GM23338 (cell line): ENCODE measurements around the gene SLX9. TPM values are rescaled to one million over a fixed set of nuclear protein-coding genes. Genes with fewer than 3 reads are reported as not detected.

ENCODE experiments used
- ATAC-seq: fragments of 200-7000 bp; cut with Tn5 transposase; 3 replicates; pipeline ENCODE4 v1.9.1; 2020
- DNase-seq: peaks from one replicate; pipeline ENCODE4 v3.0.0-alpha.2; 2015; ENCODE audit warnings: low spot score
- H2AFZ ChIP-seq: fragments of 200-600 bp; sonication (generic); 2 replicates; pipeline ENCODE4 v1.8.0; 2016; ENCODE audit warnings: antibody characterized with exemption, mild to moderate bottlenecking, moderate library complexity
- H3F3A ChIP-seq: fragments of 200-600 bp; sonication (generic); replicated peaks from 2 replicates; pipeline ENCODE4 v1.8.0; 2017; ENCODE audit warnings: antibody characterized with exemption, mixed run types, low read depth
- H3K27ac ChIP-seq: fragments of 200-600 bp; sonication (generic); 2 replicates; pipeline ENCODE4 v1.6.1; 2016; ENCODE audit warnings: low read depth
- H3K27me3 ChIP-seq: fragments of 200-600 bp; sonication (generic); 2 replicates; pipeline ENCODE4 v1.8.0; 2016; ENCODE audit warnings: mild to moderate bottlenecking, mixed run types, moderate library complexity; ENCODE audit not compliant: insufficient read depth
- H3K36me3 ChIP-seq: fragments of 200-600 bp; sonication (generic); 2 replicates; pipeline ENCODE4 v1.8.0; 2016; ENCODE audit warnings: mild to moderate bottlenecking; ENCODE audit not compliant: insufficient read depth
- H3K4me1 ChIP-seq: fragments of 200-600 bp; sonication (generic); 2 replicates; pipeline ENCODE4 v1.8.0; 2016; ENCODE audit warnings: mild to moderate bottlenecking, moderate library complexity; ENCODE audit not compliant: insufficient read depth
- H3K4me2 ChIP-seq: fragments of 200-600 bp; sonication (generic); 2 replicates; pipeline ENCODE4 v1.7.1; 2017; ENCODE audit warnings: mixed run types
- H3K4me3 ChIP-seq: fragments of 200-600 bp; sonication (generic); 2 replicates; pipeline ENCODE4 v1.6.1; 2016; ENCODE audit warnings: mixed run types
- H3K79me2 ChIP-seq: fragments of 200-600 bp; sonication (generic); replicated peaks from 2 replicates; pipeline ENCODE4 v1.8.0; 2017; ENCODE audit warnings: mild to moderate bottlenecking; ENCODE audit not compliant: insufficient read depth
- H3K9me2 ChIP-seq: fragments of 200-600 bp; sonication (generic); 2 replicates; pipeline ENCODE4 v1.8.0; 2017; ENCODE audit not compliant: insufficient read depth
- H4K20me1 ChIP-seq: fragments of 200-600 bp; sonication (generic); replicated peaks from 2 replicates; pipeline ENCODE4 v1.8.0; 2017; ENCODE audit warnings: mild to moderate bottlenecking; ENCODE audit not compliant: insufficient read depth
- H3K27ac Mint-ChIP-seq: 2 replicates; pipeline ENCODE4 v1.8.0; 2020; ENCODE audit warnings: inconsistent platforms, mild to moderate bottlenecking, moderate library complexity, mixed read lengths
- H3K27me3 Mint-ChIP-seq: 3 replicates; pipeline ENCODE4 v1.8.0; 2022; ENCODE audit warnings: low read depth, mild to moderate bottlenecking, moderate library complexity, mixed read lengths, inconsistent platforms; ENCODE audit not compliant: insufficient read depth, poor library complexity
- H3K36me3 Mint-ChIP-seq: 3 replicates; pipeline ENCODE4 v1.8.0; 2021; ENCODE audit warnings: low read depth, mild to moderate bottlenecking, inconsistent platforms, moderate library complexity, mixed read lengths
- H3K4me1 Mint-ChIP-seq: 3 replicates; pipeline ENCODE4 v1.8.0; 2020; ENCODE audit warnings: mild to moderate bottlenecking, inconsistent platforms, mixed read lengths
- H3K4me3 Mint-ChIP-seq: 3 replicates; pipeline ENCODE4 v1.8.0; 2021; ENCODE audit warnings: moderate library complexity, mild to moderate bottlenecking, inconsistent platforms, mixed read lengths
- H3K9me3 Mint-ChIP-seq: 3 replicates; pipeline ENCODE4 v1.8.0; 2020; ENCODE audit warnings: moderate library complexity, mild to moderate bottlenecking, inconsistent platforms, mixed read lengths
- CREB1 ChIP-seq: fragments of 250-450 bp; sonication (Bioruptor Pico); IDR thresholded peaks from 2 replicates; pipeline ENCODE4 v1.5.0; 2020; ENCODE audit warnings: low read depth, mild to moderate bottlenecking, moderate library complexity
- EZH2 ChIP-seq: fragments of 200-600 bp; sonication (generic); IDR thresholded peaks from one replicate; pipeline ENCODE4 v1.8.0; 2017; ENCODE audit warnings: antibody characterized with exemption, mild to moderate bottlenecking, low read depth; ENCODE audit not compliant: unreplicated experiment
- EZH2phosphoT487 ChIP-seq: fragments of 200-600 bp; sonication (generic); IDR thresholded peaks from one replicate; pipeline ENCODE4 v1.8.1; 2018; ENCODE audit warnings: antibody characterized with exemption; ENCODE audit not compliant: unreplicated experiment
- JUNB ChIP-seq: IDR thresholded peaks from one replicate; pipeline ENCODE4 v1.6.1; 2016; ENCODE audit warnings: antibody characterized with exemption; ENCODE audit not compliant: unreplicated experiment
- POLR2AphosphoS5 ChIP-seq: IDR thresholded peaks from 2 replicates; pipeline ENCODE4 v1.6.1; 2016; ENCODE audit warnings: antibody characterized with exemption, low read depth
- STAT1 ChIP-seq: IDR thresholded peaks from one replicate; pipeline ENCODE4 v1.6.1; 2016; ENCODE audit warnings: antibody characterized with exemption; ENCODE audit not compliant: unreplicated experiment
- polyA plus RNA-seq: library from polyadenylated mRNA; unstranded; fragments of >200 nt; fragmentation: Nextera tagmentation; extraction: Ambion mirVana; gene quantifications from 2 replicates; pipeline ENCODE4 v1.2.1, GENCODE V29; 2016
- total RNA-seq: library from RNA; depleted of rRNA; stranded (reverse); fragments of >200 nt; shearing (Covaris generic); gene quantifications from 2 replicates; pipeline ENCODE4 v1.2.3, GENCODE V29; 2014
- TF ChIP-seq, protein P1 (sequence below), 2 experiments: fragments of 200-600 bp in 1 of 2; sonication (generic) in 1 of 2; conservative IDR thresholded peaks; 2 replicates each; pipeline versions ENCODE4 v1.5.1 to v1.6.1; 2016 to 2017; ENCODE audit warnings: antibody characterized with exemption in 2 of 2, low read depth in 2 of 2, mild to moderate bottlenecking in 2 of 2, moderate library complexity in 1 of 2
- TF ChIP-seq, protein P2 (sequence below): fragments of 250-450 bp; sonication (Bioruptor Pico); IDR thresholded peaks from 2 replicates; pipeline ENCODE4 v1.5.0; 2020; ENCODE audit warnings: mild to moderate bottlenecking, moderate library complexity

The SLX9 gene
- total and polyA plus RNA-seq, 2 experiments from 2014 or later = 41.5 to 46.9 TPM

DNA sequence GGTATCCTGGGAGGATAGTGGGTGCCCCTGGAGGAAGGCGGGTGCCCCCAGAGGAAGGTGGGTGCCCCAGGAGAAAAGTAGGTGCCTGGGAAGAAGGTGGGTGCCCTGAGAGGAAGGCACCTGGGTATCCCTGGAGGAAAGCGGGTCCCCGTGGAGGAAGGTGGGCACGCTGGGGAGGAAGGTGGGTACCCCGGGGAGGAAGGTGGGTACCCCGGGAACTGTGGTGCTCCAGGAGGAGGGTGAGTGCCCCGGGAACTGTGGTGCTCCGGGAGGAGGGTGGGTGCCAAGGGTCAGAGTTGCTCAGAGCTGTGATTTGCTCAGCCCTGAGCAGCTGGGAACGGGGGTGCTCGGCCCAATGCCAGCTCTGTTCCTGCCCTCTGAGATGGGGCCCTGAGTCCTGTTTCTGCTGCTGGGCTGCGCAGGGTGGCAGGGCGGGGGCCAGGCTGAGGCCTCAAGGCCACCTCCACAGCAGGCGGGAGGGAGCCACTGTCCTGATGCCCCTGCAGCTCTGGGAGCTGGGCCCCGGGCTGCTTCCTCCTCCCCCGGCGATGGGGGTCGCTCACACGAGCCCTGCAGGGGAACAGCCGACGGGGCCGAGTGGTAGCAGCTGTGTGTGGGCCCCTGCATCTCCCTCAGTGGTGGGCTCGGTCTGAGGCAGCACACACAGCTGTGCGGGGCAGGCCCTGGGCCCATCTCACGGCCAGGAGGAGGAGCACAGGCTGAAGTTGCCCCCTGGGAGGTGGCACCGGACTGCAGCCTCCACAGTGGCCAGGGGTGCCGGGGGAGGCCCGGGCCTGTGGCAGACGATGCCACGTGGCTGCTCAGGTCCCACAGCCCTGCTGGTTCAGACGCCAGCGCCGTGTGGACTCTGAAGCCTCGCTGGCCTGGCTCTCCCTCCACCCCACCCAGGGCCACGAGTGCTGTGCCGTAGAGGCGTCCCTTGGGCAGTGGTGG, 57.4 kb downstream of the SLX9 start:
- TF ChIP-seq, protein P1, sequence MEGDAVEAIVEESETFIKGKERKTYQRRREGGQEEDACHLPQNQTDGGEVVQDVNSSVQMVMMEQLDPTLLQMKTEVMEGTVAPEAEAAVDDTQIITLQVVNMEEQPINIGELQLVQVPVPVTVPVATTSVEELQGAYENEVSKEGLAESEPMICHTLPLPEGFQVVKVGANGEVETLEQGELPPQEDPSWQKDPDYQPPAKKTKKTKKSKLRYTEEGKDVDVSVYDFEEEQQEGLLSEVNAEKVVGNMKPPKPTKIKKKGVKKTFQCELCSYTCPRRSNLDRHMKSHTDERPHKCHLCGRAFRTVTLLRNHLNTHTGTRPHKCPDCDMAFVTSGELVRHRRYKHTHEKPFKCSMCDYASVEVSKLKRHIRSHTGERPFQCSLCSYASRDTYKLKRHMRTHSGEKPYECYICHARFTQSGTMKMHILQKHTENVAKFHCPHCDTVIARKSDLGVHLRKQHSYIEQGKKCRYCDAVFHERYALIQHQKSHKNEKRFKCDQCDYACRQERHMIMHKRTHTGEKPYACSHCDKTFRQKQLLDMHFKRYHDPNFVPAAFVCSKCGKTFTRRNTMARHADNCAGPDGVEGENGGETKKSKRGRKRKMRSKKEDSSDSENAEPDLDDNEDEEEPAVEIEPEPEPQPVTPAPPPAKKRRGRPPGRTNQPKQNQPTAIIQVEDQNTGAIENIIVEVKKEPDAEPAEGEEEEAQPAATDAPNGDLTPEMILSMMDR (conservative IDR thresholded peaks at IDR 0.05; ENCODE audit: low read depth in 2 of 2) = 0 out of 4 replicates have a peak, but pooled peaks of 1 of the 2 experiments have one; percentile 1
- no peak for TF ChIP-seq EZH2phosphoT487
- Histone ChIP-seq H3F3A (no peaks in the 10 kb centered on the region), H4K20me1 (no peaks in the 10 kb centered on the region), H3K27me3 (no peaks in the 10 kb centered on the region), H3K27ac (no peak overlapping the region), H2AFZ (no peak overlapping the region), H3K4me1 (no peaks in the 10 kb centered on the region), H3K79me2 (no peaks in the 10 kb centered on the region), H3K36me3 (no peaks in the 10 kb centered on the region), H3K4me2 (no peak overlapping the region), H3K9me2 (no peaks in the 10 kb centered on the region), H3K4me3 (no peak overlapping the region)
- Mint-ChIP-seq H3K4me3 (no peak overlapping the region), H3K27ac (no peak overlapping the region), H3K27me3 (peaks cover 7% of the 10 kb centered on the region), H3K9me3 (no peaks in the 10 kb centered on the region), H3K4me1 (no peaks in the 10 kb centered on the region; the same call in 2 of the 3 replicates), H3K36me3 (no peaks in the 10 kb centered on the region)
- DNase-seq (no peak), ATAC-seq (peak; percentile 13; the same call in 1 of the 3 replicates)

DNA sequence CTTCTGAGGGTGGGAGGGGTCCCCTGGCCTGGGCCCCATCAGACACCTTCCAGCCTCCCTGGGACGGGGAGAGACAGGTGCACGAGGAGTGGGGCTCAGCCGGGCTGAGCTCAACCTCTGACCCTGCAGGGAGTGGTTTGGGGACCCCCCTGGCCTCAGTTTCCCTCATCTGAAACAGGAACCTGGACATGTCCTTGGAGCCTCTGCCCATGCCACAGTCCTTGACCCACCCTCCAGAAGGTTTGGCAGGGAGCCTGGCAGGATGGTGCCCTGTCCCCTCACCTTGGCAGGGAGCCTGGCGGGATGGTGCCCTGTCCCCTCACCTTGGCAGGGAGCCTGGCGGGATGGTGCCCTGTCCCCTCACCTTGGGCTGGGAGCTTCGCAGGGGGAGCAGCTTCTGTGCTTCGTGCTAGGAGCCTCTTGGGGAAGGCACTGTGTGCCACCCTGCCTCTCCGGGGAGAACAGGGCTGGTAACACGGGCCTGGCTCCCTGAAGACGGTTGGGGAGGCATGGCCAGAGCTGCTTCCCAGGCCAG, 58.3 kb downstream of the SLX9 start:
- DNase-seq = no peak
- H3K27me3 Mint-ChIP-seq = peaks cover 7% of the 10 kb centered on the region
- peaks cover 2% of the 10 kb centered on the region for H3K4me1 Mint-ChIP-seq
- H3K9me2 ChIP-seq = no peaks in the 10 kb centered on the region
- TF ChIP-seq EZH2 (no peak), CREB1 (CRISPR knock-in tag) (no peak), JUNB (no peak), STAT1 (no peak), EZH2phosphoT487 (no peak), POLR2AphosphoS5 (no peak)
- TF ChIP-seq, protein P2, sequence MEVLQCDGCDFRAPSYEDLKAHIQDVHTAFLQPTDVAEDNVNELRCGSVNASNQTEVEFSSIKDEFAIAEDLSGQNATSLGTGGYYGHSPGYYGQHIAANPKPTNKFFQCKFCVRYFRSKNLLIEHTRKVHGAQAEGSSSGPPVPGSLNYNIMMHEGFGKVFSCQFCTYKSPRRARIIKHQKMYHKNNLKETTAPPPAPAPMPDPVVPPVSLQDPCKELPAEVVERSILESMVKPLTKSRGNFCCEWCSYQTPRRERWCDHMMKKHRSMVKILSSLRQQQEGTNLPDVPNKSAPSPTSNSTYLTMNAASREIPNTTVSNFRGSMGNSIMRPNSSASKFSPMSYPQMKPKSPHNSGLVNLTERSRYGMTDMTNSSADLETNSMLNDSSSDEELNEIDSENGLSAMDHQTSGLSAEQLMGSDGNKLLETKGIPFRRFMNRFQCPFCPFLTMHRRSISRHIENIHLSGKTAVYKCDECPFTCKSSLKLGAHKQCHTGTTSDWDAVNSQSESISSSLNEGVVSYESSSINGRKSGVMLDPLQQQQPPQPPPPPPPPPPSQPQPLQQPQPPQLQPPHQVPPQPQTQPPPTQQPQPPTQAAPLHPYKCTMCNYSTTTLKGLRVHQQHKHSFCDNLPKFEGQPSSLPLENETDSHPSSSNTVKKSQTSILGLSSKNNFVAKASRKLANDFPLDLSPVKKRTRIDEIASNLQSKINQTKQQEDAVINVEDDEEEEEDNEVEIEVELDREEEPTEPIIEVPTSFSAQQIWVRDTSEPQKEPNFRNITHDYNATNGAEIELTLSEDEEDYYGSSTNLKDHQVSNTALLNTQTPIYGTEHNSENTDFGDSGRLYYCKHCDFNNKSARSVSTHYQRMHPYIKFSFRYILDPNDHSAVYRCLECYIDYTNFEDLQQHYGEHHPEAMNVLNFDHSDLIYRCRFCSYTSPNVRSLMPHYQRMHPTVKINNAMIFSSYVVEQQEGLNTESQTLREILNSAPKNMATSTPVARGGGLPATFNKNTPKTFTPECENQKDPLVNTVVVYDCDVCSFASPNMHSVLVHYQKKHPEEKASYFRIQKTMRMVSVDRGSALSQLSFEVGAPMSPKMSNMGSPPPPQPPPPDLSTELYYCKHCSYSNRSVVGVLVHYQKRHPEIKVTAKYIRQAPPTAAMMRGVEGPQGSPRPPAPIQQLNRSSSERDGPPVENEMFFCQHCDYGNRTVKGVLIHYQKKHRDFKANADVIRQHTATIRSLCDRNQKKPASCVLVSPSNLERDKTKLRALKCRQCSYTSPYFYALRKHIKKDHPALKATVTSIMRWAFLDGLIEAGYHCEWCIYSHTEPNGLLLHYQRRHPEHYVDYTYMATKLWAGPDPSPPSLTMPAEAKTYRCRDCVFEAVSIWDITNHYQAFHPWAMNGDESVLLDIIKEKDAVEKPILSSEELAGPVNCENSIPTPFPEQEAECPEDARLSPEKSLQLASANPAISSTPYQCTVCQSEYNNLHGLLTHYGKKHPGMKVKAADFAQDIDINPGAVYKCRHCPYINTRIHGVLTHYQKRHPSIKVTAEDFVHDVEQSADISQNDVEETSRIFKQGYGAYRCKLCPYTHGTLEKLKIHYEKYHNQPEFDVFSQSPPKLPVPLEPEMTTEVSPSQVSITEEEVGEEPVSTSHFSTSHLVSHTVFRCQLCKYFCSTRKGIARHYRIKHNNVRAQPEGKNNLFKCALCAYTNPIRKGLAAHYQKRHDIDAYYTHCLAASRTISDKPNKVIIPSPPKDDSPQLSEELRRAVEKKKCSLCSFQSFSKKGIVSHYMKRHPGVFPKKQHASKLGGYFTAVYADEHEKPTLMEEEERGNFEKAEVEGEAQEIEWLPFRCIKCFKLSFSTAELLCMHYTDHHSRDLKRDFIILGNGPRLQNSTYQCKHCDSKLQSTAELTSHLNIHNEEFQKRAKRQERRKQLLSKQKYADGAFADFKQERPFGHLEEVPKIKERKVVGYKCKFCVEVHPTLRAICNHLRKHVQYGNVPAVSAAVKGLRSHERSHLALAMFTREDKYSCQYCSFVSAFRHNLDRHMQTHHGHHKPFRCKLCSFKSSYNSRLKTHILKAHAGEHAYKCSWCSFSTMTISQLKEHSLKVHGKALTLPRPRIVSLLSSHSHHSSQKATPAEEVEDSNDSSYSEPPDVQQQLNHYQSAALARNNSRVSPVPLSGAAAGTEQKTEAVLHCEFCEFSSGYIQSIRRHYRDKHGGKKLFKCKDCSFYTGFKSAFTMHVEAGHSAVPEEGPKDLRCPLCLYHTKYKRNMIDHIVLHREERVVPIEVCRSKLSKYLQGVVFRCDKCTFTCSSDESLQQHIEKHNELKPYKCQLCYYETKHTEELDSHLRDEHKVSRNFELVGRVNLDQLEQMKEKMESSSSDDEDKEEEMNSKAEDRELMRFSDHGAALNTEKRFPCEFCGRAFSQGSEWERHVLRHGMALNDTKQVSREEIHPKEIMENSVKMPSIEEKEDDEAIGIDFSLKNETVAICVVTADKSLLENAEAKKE (CRISPR knock-in tag) = no peak
- TF ChIP-seq, protein P1 (conservative IDR thresholded peaks at IDR 0.05; ENCODE audit: low read depth in 2 of 2) = no peak
- no peaks in the 10 kb centered on the region for H3K79me2 ChIP-seq
- H3K4me3 ChIP-seq = no peak overlapping the region
- H3K4me3 Mint-ChIP-seq = no peak overlapping the region
- H2AFZ ChIP-seq = no peak overlapping the region
- no peak for ATAC-seq
- H3K4me1 ChIP-seq = no peaks in the 10 kb centered on the region
- no peak overlapping the region for H3K4me2 ChIP-seq
- no peak overlapping the region for H3K27ac ChIP-seq
- H3K9me3 Mint-ChIP-seq = no peaks in the 10 kb centered on the region
- no peaks in the 10 kb centered on the region for H3K27me3 ChIP-seq
- H4K20me1 ChIP-seq = no peaks in the 10 kb centered on the region
- H3K27ac Mint-ChIP-seq = no peak overlapping the region
- H3K36me3 Mint-ChIP-seq = no peaks in the 10 kb centered on the region
- no peaks in the 10 kb centered on the region for H3F3A ChIP-seq
- H3K36me3 ChIP-seq = no peaks in the 10 kb centered on the region
